GM12872 (cell line): Measurements from ENCODE around the gene FAM222A.

Experiments used
- CTCF ChIP-seq: IDR thresholded peaks from 3 replicates; pipeline ENCODE4 v1.5.1; 2011; ENCODE audit warnings: low read depth, mild to moderate bottlenecking, low read length, moderate library complexity; ENCODE audit not compliant: insufficient read depth

The FAM222A gene

GRCh38 chr12:109695416-109695815 is 18.2 kb upstream of the FAM222A start:
- no peak for TF ChIP-seq CTCF

GRCh38 chr12:109695961-109696461 is 17.6 kb upstream of the FAM222A start:
- TF ChIP-seq CTCF = no peak

- TF ChIP-seq CTCF = no peak
Measured at GRCh38 chr12:109696485-109697269, 16.9 kb upstream of the FAM222A start.

GRCh38 chr12:109697270-109697553 is 16.4 kb upstream of the FAM222A start:
- TF ChIP-seq CTCF = no peak

- TF ChIP-seq CTCF = no peak
Measured at GRCh38 chr12:109697877-109698468, 15.7 kb upstream of the FAM222A start.

GRCh38 chr12:109698820-109699219 is 14.8 kb upstream of the FAM222A start:
- TF ChIP-seq CTCF = no peak

- TF ChIP-seq CTCF = no peak
Measured at GRCh38 chr12:109701064-109701463, 12.6 kb upstream of the FAM222A start.
